A549 (cell line): ENCODE results near the gene PPP2R3C. TPM values are rescaled to one million over a fixed set of nuclear protein-coding genes. Genes with fewer than 3 reads are reported as not detected.

Experiments used
- ATAC-seq, 2 experiments: fragments of 200-7000 bp in 1 of 2; fragments of >200 bp in 1 of 2; cut with Nextera tagmentation in 1 of 2; cut with Tn5 transposase in 1 of 2; 3 replicates each; pipeline versions ENCODE4 v1.8.0 to v1.9.1; 2018 to 2020; ENCODE audit warnings: mild to moderate bottlenecking in 1 of 2, moderate library complexity in 1 of 2
- CTCF ChIA-PET: fragments of 300-600 bp; sonication (Branson Sonifier 250); formaldehyde crosslinking; extraction: SDS; loops from one replicate; lab custom pipeline; 2021; ENCODE audit warnings: antibody characterized with exemption, inconsistent platforms; lab: Yijun Ruan, JAX
- POLR2A ChIA-PET: fragments of 350-600 bp; formaldehyde crosslinking; extraction: SDS; loops from one replicate; lab custom pipeline; 2021; ENCODE audit warnings: antibody characterized with exemption, inconsistent platforms; lab: Yijun Ruan, JAX
- DNase-seq, 2 experiments: peaks; one replicate each; pipeline versions ENCODE4 v3.0.0 to v3.0.0-alpha.2; 2011 to 2016; ENCODE audit warnings: low read depth in 1 of 2, low spot score in 1 of 2
- FAIRE-seq: peaks from 2 replicates; lab custom pipeline; 2011; peaks lifted over from hg19 to GRCh38; lab: Jason Lieb, UNC
- H3K27ac ChIP-seq, 2 experiments: fragments of >200 bp; sonication (Bioruptor Twin); formaldehyde crosslinking; 3 replicates each; pipeline ENCODE4 v1.5.1; 2016 to 2017
- H3K4me1 ChIP-seq: fragments of >200 bp; sonication (Bioruptor Twin); formaldehyde crosslinking; 3 replicates; pipeline ENCODE4 v1.6.1; 2016
- H3K4me2 ChIP-seq: fragments of >200 bp; sonication (Bioruptor Twin); formaldehyde crosslinking; 3 replicates; pipeline ENCODE4 v1.6.1; 2016
- H3K4me3 ChIP-seq: fragments of >200 bp; sonication (Bioruptor Twin); formaldehyde crosslinking; 3 replicates; pipeline ENCODE4 v1.5.1; 2016
- H3K9me3 ChIP-seq: fragments of >200 bp; sonication (Bioruptor Twin); formaldehyde crosslinking; 3 replicates; pipeline ENCODE4 v1.6.1; 2016
- ATOH8 ChIP-seq: fragments of 250-450 bp; sonication (Bioruptor Pico); IDR thresholded peaks from 2 replicates; pipeline ENCODE4 v1.5.0; 2020; ENCODE audit warnings: low read depth, mild to moderate bottlenecking, moderate library complexity
- BCL3 ChIP-seq: fragments of >200 bp; sonication (Bioruptor Twin); formaldehyde crosslinking; IDR thresholded peaks from 3 replicates; pipeline ENCODE4 v1.6.1; 2016
- CEBPB ChIP-seq, 2 experiments: fragments of >200 bp in 1 of 2; sonication (Bioruptor Twin) in 1 of 2; formaldehyde crosslinking in 1 of 2; IDR thresholded peaks; 2 replicates each; pipeline ENCODE4 v1.6.1; 2012 to 2016
- CHD2 ChIP-seq: fragments of 150-350 bp; IDR thresholded peaks from 2 replicates; pipeline ENCODE4 v1.6.1; 2014; ENCODE audit warnings: low read length; ENCODE audit not compliant: partially characterized antibody
- E2F6 ChIP-seq: IDR thresholded peaks from 2 replicates; pipeline ENCODE4 v1.6.1; 2012; ENCODE audit warnings: low read depth, borderline replicate concordance
- EHF ChIP-seq: fragments of 250-450 bp; sonication (Bioruptor Pico); IDR thresholded peaks from 2 replicates; pipeline ENCODE4 v1.5.0; 2020; ENCODE audit warnings: mild to moderate bottlenecking
- EP300 ChIP-seq, 2 experiments: fragments of >200 bp; sonication (Bioruptor Twin); formaldehyde crosslinking; IDR thresholded peaks; 2 replicates in 1 of 2; 3 replicates in 1 of 2; pipeline ENCODE4 v1.6.1; 2016 to 2017
- HEYL ChIP-seq: fragments of 250-450 bp; sonication (Bioruptor Pico); IDR thresholded peaks from 2 replicates; pipeline ENCODE4 v1.8.0; 2021; ENCODE audit warnings: mild to moderate bottlenecking, moderate library complexity
- HMGXB4 ChIP-seq: fragments of 250-450 bp; sonication (Bioruptor Pico); IDR thresholded peaks from 2 replicates; pipeline ENCODE4 v1.5.0; 2021; ENCODE audit warnings: mild to moderate bottlenecking, moderate library complexity, borderline replicate concordance
- HOXB13 ChIP-seq: fragments of 250-450 bp; sonication (Bioruptor Pico); IDR thresholded peaks from 2 replicates; pipeline ENCODE4 v1.5.0; 2020; ENCODE audit warnings: low read depth, mild to moderate bottlenecking, moderate library complexity
- JUN ChIP-seq, 2 experiments: fragments of >200 bp; sonication (Bioruptor Twin); formaldehyde crosslinking; IDR thresholded peaks; 2 replicates in 1 of 2; 3 replicates in 1 of 2; pipeline ENCODE4 v1.6.1; 2016 to 2017
- MAX ChIP-seq: IDR thresholded peaks from 2 replicates; pipeline ENCODE4 v1.6.1; 2012
- NFE2L2 ChIP-seq: fragments of 150-350 bp; conservative IDR thresholded peaks from 2 replicates; pipeline ENCODE4 v1.6.1; 2014; ENCODE audit warnings: low read length
- NR3C1 ChIP-seq: fragments of >200 bp; sonication (Bioruptor Twin); formaldehyde crosslinking; IDR thresholded peaks from 3 replicates; pipeline ENCODE4 v1.6.1; 2017
- PHF8 ChIP-seq: fragments of 200-600 bp; sonication (generic); IDR thresholded peaks from 2 replicates; pipeline ENCODE4 v1.6.1; 2016; ENCODE audit warnings: low read depth, mild to moderate bottlenecking, antibody characterized with exemption, moderate library complexity, borderline replicate concordance
- RAD21 ChIP-seq, 2 experiments: fragments of >200 bp in 1 of 2; sonication (Bioruptor Twin) in 1 of 2; formaldehyde crosslinking in 1 of 2; IDR thresholded peaks in 1 of 2; conservative IDR thresholded peaks in 1 of 2; 2 replicates in 1 of 2; 3 replicates in 1 of 2; pipeline ENCODE4 v1.6.1; 2012 to 2018; ENCODE audit warnings: inconsistent platforms in 1 of 2
- RFX5 ChIP-seq: fragments of 450-650 bp; IDR thresholded peaks from 2 replicates; pipeline ENCODE4 v1.7.1; 2014; ENCODE audit warnings: antibody characterized with exemption, mild to moderate bottlenecking, moderate library complexity
- RNF2 ChIP-seq: fragments of 200-600 bp; sonication (generic); IDR thresholded peaks from 2 replicates; pipeline ENCODE4 v1.6.1; 2016; ENCODE audit warnings: low read depth, mild to moderate bottlenecking, antibody characterized with exemption, moderate library complexity, borderline replicate concordance
- TP53 ChIP-seq: fragments of 250-450 bp; sonication (Bioruptor Pico); IDR thresholded peaks from 2 replicates; pipeline ENCODE4 v1.5.0; 2021; ENCODE audit warnings: mild to moderate bottlenecking, moderate library complexity
- WGBS: methylation state at CpG from one replicate; pipeline ENCODE4 v1.1.6; 2017; ENCODE audit errors: missing lambda C conversion rate; 5-methylcytosine and 5-hydroxymethylcytosine counted together
- polyA plus RNA-seq, 4 experiments: library from polyadenylated mRNA; depleted of rRNA in 3 of 4; stranded (reverse); fragments of >200 nt; fragmentation: RNase III in 1 of 4; extraction: RNeasy Plus Mini Kit Qiagen cat#74134 plus additional on column Dnase treatment in 1 of 4; gene quantifications; 2 replicates in 3 of 4; 3 replicates in 1 of 4; pipeline ENCODE4 v1.2.3, GENCODE V29; 2011 to 2017

Gene PPP2R3C
- polyA plus RNA-seq, 2 of the 4 experiments (the other 2 are of a cell fraction): 19.2 to 32.1 TPM

GRCh38 chr14:35146711-35147149 lies 24.9 kb upstream of the PPP2R3C start:
- Histone ChIP-seq H3K9me3 (no peaks in the 10 kb centered on the region), H3K4me1 (no peaks in the 10 kb centered on the region), H3K27ac (no peak overlapping the region), H3K4me3 (no peak overlapping the region), H3K4me2 (no peak overlapping the region)
- CTCF ChIA-PET: interaction anchor here (0.9 to 1.8 kb wide), 6 partner anchors 12 to 275 kb away, joined by 3 to 8 read pairs (median 4); no protein-coding TSS in a partner anchor
- FAIRE-seq: no peak
- no peak for DNase-seq
- no peak for ATAC-seq
- 79% methylated on average over 5 of the region's 5 CpGs for WGBS
- TF ChIP-seq BCL3 (no peak), JUN (IDR thresholded peaks at IDR 0.05) (no peak), RFX5 (no peak), HOXB13 (no peak), RNF2 (no peak), EP300 (IDR thresholded peaks at IDR 0.05) (no peak), PHF8 (no peak), CHD2 (no peak), ATOH8 (CRISPR knock-in tag) (no peak), HEYL (no peak)
- POLR2A ChIA-PET: no interaction called here

- no peak for ATAC-seq
- TF ChIP-seq NR3C1: no peak
- no peak for TF ChIP-seq MAX
- no peak for TF ChIP-seq NFE2L2
- TF ChIP-seq EHF: no peak
- TF ChIP-seq RAD21 (conservative IDR thresholded peaks at IDR 0.05 in 1 of 2, IDR thresholded peaks at IDR 0.05 in 1 of 2): no peak
- no peak for TF ChIP-seq E2F6
- TF ChIP-seq HMGXB4 (CRISPR knock-in tag): no peak
- no peak for TF ChIP-seq CEBPB (IDR thresholded peaks at IDR 0.05)
- no peak for TF ChIP-seq TP53 (CRISPR knock-in tag)
- no peak for TF ChIP-seq JUN (IDR thresholded peaks at IDR 0.05)
- no peak for TF ChIP-seq HEYL
- no peaks in the 10 kb centered on the region for H3K4me1 ChIP-seq
- WGBS: 100% methylated on average over 1 of the region's 1 CpG
- H3K4me3 ChIP-seq: no peak overlapping the region
- POLR2A ChIA-PET: no interaction called here
- CTCF ChIA-PET: interaction anchor here (0.9 to 1.8 kb wide), 2 partner anchors 85 to 270 kb away, joined by 3 to 6 read pairs; no protein-coding TSS in a partner anchor
- no peak for DNase-seq
- H3K9me3 ChIP-seq: no peaks in the 10 kb centered on the region
- no peak for FAIRE-seq
- no peak overlapping the region for H3K27ac ChIP-seq
- no peak overlapping the region for H3K4me2 ChIP-seq
Measured at GRCh38 chr14:35144029-35144428, 22.2 kb upstream of the PPP2R3C start.
